Endothelial cell of umbilical vein (primary cell): Measurements from ENCODE around the gene ID2. TPM values are rescaled to one million over a fixed set of nuclear protein-coding genes. Genes with fewer than 3 reads are reported as not detected.
A peak's percentile ranks its signal among the peaks of the same experiment; 100 is the strongest.

Source experiments
- BruUV-seq: library from RNA; stranded (reverse); fragments of 400-500 nt; replicated peaks from 2 replicates; lab custom pipeline; 2021; lab: Mats Ljungman, UMichigan
- CTCF ChIA-PET: fragments of 300-600, 350-600 bp; sonication (Branson Sonifier 250); formaldehyde crosslinking; loops from one replicate; lab custom pipeline; 2021; ENCODE audit warnings: antibody characterized with exemption, inconsistent platforms; lab: Charles Lee
- POLR2A ChIA-PET: fragments of 300-600, 350-600 bp; sonication (Branson Sonifier 250); formaldehyde crosslinking; loops from one replicate; lab custom pipeline; 2021; ENCODE audit warnings: antibody characterized with exemption, inconsistent platforms; lab: Charles Lee
- DNase-seq: peaks from one replicate; pipeline ENCODE4 v3.0.0-alpha.2; 2011; ENCODE audit warnings: low read depth, low spot score
- FAIRE-seq: peaks from 2 replicates; lab custom pipeline; 2011; peaks lifted over from hg19 to GRCh38; lab: Jason Lieb, UNC
- H2AFZ ChIP-seq: 2 replicates; pipeline ENCODE4 v1.6.0; 2012; ENCODE audit warnings: low read depth, low read length, control low read depth, inconsistent platforms
- H3K27ac ChIP-seq: 2 replicates; pipeline ENCODE4 v1.5.1; 2011; ENCODE audit warnings: low read depth, mild to moderate bottlenecking, control low read depth, low read length, moderate library complexity; ENCODE audit not compliant: insufficient read depth
- H3K27me3 ChIP-seq, 2 experiments: 2 replicates each; pipeline versions ENCODE4 v1.6.0 to v1.6.1; 2011; ENCODE audit warnings: low read length in 2 of 2, mixed read lengths in 1 of 2; ENCODE audit not compliant: control insufficient read depth in 2 of 2, insufficient read depth in 2 of 2
- H3K36me3 ChIP-seq, 2 experiments: 2 replicates in 1 of 2; 3 replicates in 1 of 2; pipeline ENCODE4 v1.5.1; 2011; ENCODE audit warnings: low read length in 2 of 2, mild to moderate bottlenecking in 1 of 2, moderate library complexity in 1 of 2; ENCODE audit not compliant: control insufficient read depth in 2 of 2, insufficient read depth in 2 of 2; ENCODE audit errors: extremely low read depth in 1 of 2
- H3K4me1 ChIP-seq: 3 replicates; pipeline ENCODE4 v1.5.1; 2011; ENCODE audit warnings: mild to moderate bottlenecking, low read length; ENCODE audit not compliant: control insufficient read depth, insufficient read depth; ENCODE audit errors: extremely low read depth
- H3K4me2 ChIP-seq: 2 replicates; pipeline ENCODE4 v1.6.1; 2011; ENCODE audit warnings: low read length, control low read depth, mixed read lengths; ENCODE audit not compliant: insufficient read depth
- H3K4me3 ChIP-seq, 3 experiments: fragments of 200-600 bp in 1 of 3; sonication (generic), shearing (Covaris generic) in 1 of 3; replicated peaks in 1 of 3; 2 replicates each; pipeline ENCODE4 v1.5.1; 2011 to 2016; ENCODE audit warnings: control low read depth in 3 of 3, low read length in 3 of 3, mild to moderate bottlenecking in 2 of 3, inconsistent platforms in 1 of 3, low read depth in 1 of 3, moderate library complexity in 1 of 3; ENCODE audit not compliant: insufficient read depth in 1 of 3
- H3K79me2 ChIP-seq: 2 replicates; pipeline ENCODE4 v1.6.0; 2012; ENCODE audit warnings: low read length, inconsistent platforms; ENCODE audit not compliant: control insufficient read depth, insufficient read depth
- H3K9ac ChIP-seq: replicated peaks from 2 replicates; pipeline ENCODE3; 2011; ENCODE audit warnings: low read length, control low read depth; ENCODE audit not compliant: insufficient read depth; ENCODE audit errors: extremely low read depth
- H3K9me1 ChIP-seq: replicated peaks from 3 replicates; pipeline ENCODE4 v1.6.0; 2011; ENCODE audit warnings: mild to moderate bottlenecking, low read length; ENCODE audit not compliant: control insufficient read depth, insufficient read depth; ENCODE audit errors: extremely low read depth
- H3K9me3 ChIP-seq: replicated peaks from 2 replicates; pipeline ENCODE4 v1.5.1; 2012; ENCODE audit warnings: low read length, inconsistent platforms; ENCODE audit not compliant: control insufficient read depth, insufficient read depth
- H4K20me1 ChIP-seq: replicated peaks from 2 replicates; pipeline ENCODE3; 2011; ENCODE audit warnings: mild to moderate bottlenecking, low read length; ENCODE audit not compliant: control insufficient read depth, insufficient read depth; ENCODE audit errors: extremely low read depth
- CTCF ChIP-seq, 2 donors: IDR thresholded peaks; 1 replicate in 1 of 2; 2 replicates in 1 of 2; pipeline ENCODE4 v1.5.1; 2011; ENCODE audit warnings: low read length in 2 of 2, mild to moderate bottlenecking in 2 of 2, moderate library complexity in 2 of 2, control low read depth in 1 of 2, inconsistent platforms in 1 of 2, low read depth in 1 of 2; ENCODE audit not compliant: insufficient read depth in 1 of 2; ENCODE audit errors: extremely low read depth in 1 of 2
- JUN ChIP-seq: IDR thresholded peaks from 2 replicates; pipeline ENCODE4 v1.6.1; 2011; ENCODE audit warnings: borderline replicate concordance, low read depth; ENCODE audit not compliant: insufficient read length, insufficient read depth
- MAX ChIP-seq: IDR thresholded peaks from 2 replicates; pipeline ENCODE4 v1.6.1; 2011; ENCODE audit not compliant: insufficient read depth, insufficient read length
- MYC ChIP-seq: IDR thresholded peaks from one replicate; pipeline ENCODE4 v1.6.1; 2011; ENCODE audit warnings: mild to moderate bottlenecking, low read depth, low read length
- POLR2A ChIP-seq: IDR thresholded peaks from 2 replicates; pipeline ENCODE4 v1.6.1; 2012; ENCODE audit warnings: low read depth, mild to moderate bottlenecking, control low read depth, low read length
- dilution Hi-C: fragments of 300-500 bp; cut with MboI; formaldehyde crosslinking; loops from one replicate; pipeline ENCODE4 v1.15.0; 2019; ENCODE audit warnings: low sequenced_read_pairs; ENCODE audit not compliant: extremely low pct_ligation_motif_present
- intact Hi-C: fragments of 100-400 bp; cut with micrococcal nuclease; formaldehyde crosslinking; loops from one replicate; pipeline ENCODE4 v1.10.0; 2022
- polyA plus RNA-seq, 4 experiments: library from polyadenylated mRNA; depleted of rRNA in 3 of 4; stranded (reverse) in 3 of 4; unstranded in 1 of 4; fragments of >200 nt; gene quantifications; 2 replicates each; pipeline versions ENCODE4 v1.2.1 to v1.2.3, GENCODE V29; 2011 to 2012; ENCODE audit warnings: missing spikeins in 1 of 4
- total RNA-seq: library from RNA; stranded (reverse); gene quantifications from 2 replicates; pipeline ENCODE4 v1.2.3, GENCODE V29; 2021

The ID2 gene
- total and polyA plus RNA-seq, 2 donors (not counting 3 experiments of a cell fraction or from before 2014, with no cell fraction given) = 4.1 to 29.1 TPM

- ChIA-PET POLR2A (no interaction called here), CTCF (no interaction called here)
- no peaks in the 10 kb centered on the region for H4K20me1 ChIP-seq
- no peaks in the 10 kb centered on the region for H3K27me3 ChIP-seq
- H3K79me2 ChIP-seq = no peaks in the 10 kb centered on the region
- dilution Hi-C loops (no loop called here), intact Hi-C loops (loop anchor here (1.0 kb wide), 1 partner anchor 41 kb away; no protein-coding TSS in a partner anchor)
- H3K4me1 ChIP-seq = no peaks in the 10 kb centered on the region
- H3K9me3 ChIP-seq = no peaks in the 10 kb centered on the region
- H3K27ac ChIP-seq = no peak overlapping the region
- no peaks in the 10 kb centered on the region for H3K36me3 ChIP-seq
- H3K4me3 ChIP-seq = no peak overlapping the region
- H3K4me2 ChIP-seq = no peak overlapping the region
- TF ChIP-seq MYC (no peak), JUN (no peak), CTCF (IDR thresholded peaks at IDR 0.05; ENCODE audit: extremely low read depth in 1 of 2, insufficient read depth in 1 of 2, low read depth in 1 of 2, low read length in 2 of 2) (peak in 1 of 2 donors; percentile 40), MAX (no peak), POLR2A (no peak)
- no peak overlapping the region for H3K9ac ChIP-seq
- no peak for FAIRE-seq
- no TSS peak for BruUV-seq
- no peaks in the 10 kb centered on the region for H3K9me1 ChIP-seq
- H2AFZ ChIP-seq = no peak overlapping the region
- no peak for DNase-seq
Measured at GRCh38 chr2:8644605-8645175, 37.2 kb upstream of the ID2 start.
